Activated T-cell treated with anti-CD3 and anti-CD28 coated beads, Interleukin-2, amount 50 U/mL, for 72 hours (primary cell): ENCODE data around the gene PAK6. TPM values are rescaled to one million over a fixed set of nuclear protein-coding genes. Genes with fewer than 3 reads are reported as not detected.
A peak's percentile ranks its signal among the peaks of the same experiment; 100 is the strongest.

ENCODE experiments used
- ATAC-seq, 2 donors: fragments of 150-1000 bp; cut with Tn5 transposase; replicated peaks in 1 of 2; 2 replicates each; pipeline ENCODE4 v1.10.0; 2021; ENCODE audit warnings: moderate library complexity in 2 of 2, mild to moderate bottlenecking in 1 of 2
- DNase-seq, 2 donors: peaks; one replicate each; pipeline ENCODE4 v3.0.0; 2021 to 2022; ENCODE audit warnings: mixed read lengths in 1 of 2
- H3K27ac Mint-ChIP-seq: one replicate; pipeline ENCODE4 v1.8.0; 2022; ENCODE audit warnings: mild to moderate bottlenecking, moderate library complexity, mixed read lengths
- H3K27me3 Mint-ChIP-seq: one replicate; pipeline ENCODE4 v1.8.0; 2022; ENCODE audit warnings: low read depth, mixed read lengths
- H3K36me3 Mint-ChIP-seq, 2 donors: one replicate each; pipeline ENCODE4 v1.8.0; 2022; ENCODE audit warnings: mixed read lengths in 2 of 2, mild to moderate bottlenecking in 1 of 2; ENCODE audit not compliant: insufficient read depth in 2 of 2
- H3K4me1 Mint-ChIP-seq: one replicate; pipeline ENCODE4 v1.8.0; 2022; ENCODE audit warnings: low read depth, mixed read lengths
- H3K4me3 Mint-ChIP-seq, 2 donors: one replicate each; pipeline ENCODE4 v1.8.0; 2022; ENCODE audit warnings: mild to moderate bottlenecking in 2 of 2, mixed read lengths in 2 of 2, moderate library complexity in 2 of 2
- H3K9me3 Mint-ChIP-seq, 2 donors: one replicate each; pipeline ENCODE4 v1.8.0; 2022; ENCODE audit warnings: mixed read lengths in 2 of 2
- total RNA-seq, 2 donors: library from RNA; stranded (reverse); gene quantifications; one replicate each; pipeline ENCODE4 v1.2.3, GENCODE V29; 2022

Gene PAK6
- total RNA-seq, 2 donors from 2014 or later, result 0.51 to 1.2 TPM

- Mint-ChIP-seq H3K36me3 (peaks cover 0 to 2% of the 10 kb centered on the region in 2 donors), H3K27me3 (peaks cover 32% of the 10 kb centered on the region), H3K9me3 (no peaks in the 10 kb centered on the region), H3K27ac (no peak overlapping the region), H3K4me3 (no peak overlapping the region), H3K4me1 (no peaks in the 10 kb centered on the region)
- ATAC-seq (no peak), DNase-seq (no peak)
Measured at GRCh38 chr15:40254452-40254851, 15.6 kb downstream of the PAK6 start.

GRCh38 chr15:40255033-40255432 lies 16.2 kb downstream of the PAK6 start:
- Mint-ChIP-seq H3K27ac (no peak overlapping the region), H3K9me3 (no peaks in the 10 kb centered on the region), H3K27me3 (peaks cover 32% of the 10 kb centered on the region), H3K4me1 (no peaks in the 10 kb centered on the region), H3K4me3 (no peak overlapping the region), H3K36me3 (peaks cover 0 to 2% of the 10 kb centered on the region in 2 donors)
- ATAC-seq (no peak), DNase-seq (no peak)

- Mint-ChIP-seq H3K9me3 (no peaks in the 10 kb centered on the region), H3K4me3 (no peak overlapping the region), H3K27me3 (peaks cover 22% of the 10 kb centered on the region), H3K36me3 (peaks cover 0 to 2% of the 10 kb centered on the region in 2 donors), H3K27ac (no peak overlapping the region), H3K4me1 (no peaks in the 10 kb centered on the region)
- DNase-seq (no peak), ATAC-seq (peak; percentile 41 to 55)
Measured at GRCh38 chr15:40256638-40257235, 17.9 kb downstream of the PAK6 start.

- DNase-seq, result no peak
- peaks cover 20% of the 10 kb centered on the region for H3K27me3 Mint-ChIP-seq
Measured at GRCh38 chr15:40257656-40258450, 19.0 kb downstream of the PAK6 start.

GRCh38 chr15:40258544-40258943 lies 19.7 kb downstream of the PAK6 start:
- DNase-seq, result no peak
- Mint-ChIP-seq H3K27ac (no peak overlapping the region), H3K4me3 (no peak overlapping the region)

More at GRCh38 chr15:40257656-40258450, 19.0 kb downstream of the PAK6 start:
- Mint-ChIP-seq H3K27ac (no peak overlapping the region), H3K9me3 (no peaks in the 10 kb centered on the region), H3K4me3 (no peak overlapping the region), H3K4me1 (no peaks in the 10 kb centered on the region), H3K36me3 (peaks cover 0 to 2% of the 10 kb centered on the region in 2 donors)
- no peak for ATAC-seq

GRCh38 chr15:40259021-40259420 lies 20.2 kb downstream of the PAK6 start:
- Mint-ChIP-seq H3K27me3 (peaks cover 8% of the 10 kb centered on the region), H3K9me3 (no peaks in the 10 kb centered on the region), H3K36me3 (no peaks in the 10 kb centered on the region), H3K27ac (no peak overlapping the region), H3K4me1 (no peaks in the 10 kb centered on the region), H3K4me3 (no peak overlapping the region)
- no peak for DNase-seq
- ATAC-seq, result no peak

More at GRCh38 chr15:40258544-40258943, 19.7 kb downstream of the PAK6 start:
- Mint-ChIP-seq H3K9me3 (no peaks in the 10 kb centered on the region), H3K36me3 (peaks cover 0 to 2% of the 10 kb centered on the region in 2 donors), H3K27me3 (peaks cover 13% of the 10 kb centered on the region), H3K4me1 (no peaks in the 10 kb centered on the region)
- no peak for ATAC-seq

- no peaks in the 10 kb centered on the region for H3K36me3 Mint-ChIP-seq
- ATAC-seq, result no peak
- H3K4me3 Mint-ChIP-seq, result no peak overlapping the region
- no peak for DNase-seq
- no peak overlapping the region for H3K27ac Mint-ChIP-seq
- no peaks in the 10 kb centered on the region for H3K4me1 Mint-ChIP-seq
- H3K9me3 Mint-ChIP-seq, result no peaks in the 10 kb centered on the region
- no peaks in the 10 kb centered on the region for H3K27me3 Mint-ChIP-seq
Measured at GRCh38 chr15:40263024-40263754, 24.3 kb downstream of the PAK6 start.

GRCh38 chr15:40264321-40265153 lies 25.7 kb downstream of the PAK6 start:
- Mint-ChIP-seq H3K4me1 (no peaks in the 10 kb centered on the region), H3K4me3 (no peak overlapping the region), H3K9me3 (no peaks in the 10 kb centered on the region), H3K27me3 (no peaks in the 10 kb centered on the region), H3K27ac (no peak overlapping the region), H3K36me3 (no peaks in the 10 kb centered on the region)
- DNase-seq (no peak), ATAC-seq (no peak)

- Mint-ChIP-seq H3K27ac (no peak overlapping the region), H3K36me3 (no peaks in the 10 kb centered on the region), H3K4me1 (no peaks in the 10 kb centered on the region), H3K4me3 (no peak overlapping the region), H3K27me3 (no peaks in the 10 kb centered on the region), H3K9me3 (no peaks in the 10 kb centered on the region)
- ATAC-seq, result no peak
- no peak for DNase-seq
Measured at GRCh38 chr15:40265355-40265754, 26.5 kb downstream of the PAK6 start.

GRCh38 chr15:40265875-40266274 lies 27.0 kb downstream of the PAK6 start:
- H3K27ac Mint-ChIP-seq, result no peak overlapping the region
- DNase-seq, result no peak
- ATAC-seq, result no peak

GRCh38 chr15:40266828-40267304 lies 28.0 kb downstream of the PAK6 start:
- H3K36me3 Mint-ChIP-seq, result no peaks in the 10 kb centered on the region
- H3K27me3 Mint-ChIP-seq, result no peaks in the 10 kb centered on the region
- DNase-seq, result no peak
- peak in 1 of 2 donors; percentile 44 for ATAC-seq
- H3K9me3 Mint-ChIP-seq, result no peaks in the 10 kb centered on the region
- H3K27ac Mint-ChIP-seq, result no peak overlapping the region
- H3K4me3 Mint-ChIP-seq, result no peak overlapping the region
- H3K4me1 Mint-ChIP-seq, result no peaks in the 10 kb centered on the region

More at GRCh38 chr15:40265875-40266274, 27.0 kb downstream of the PAK6 start:
- no peaks in the 10 kb centered on the region for H3K4me1 Mint-ChIP-seq
- no peaks in the 10 kb centered on the region for H3K27me3 Mint-ChIP-seq
- H3K36me3 Mint-ChIP-seq, result no peaks in the 10 kb centered on the region
- no peak overlapping the region for H3K4me3 Mint-ChIP-seq
- no peaks in the 10 kb centered on the region for H3K9me3 Mint-ChIP-seq

- DNase-seq (no peak), ATAC-seq (no peak)
- H3K27me3 Mint-ChIP-seq, result no peaks in the 10 kb centered on the region
- H3K27ac Mint-ChIP-seq, result no peak overlapping the region
- H3K36me3 Mint-ChIP-seq, result no peaks in the 10 kb centered on the region
- no peaks in the 10 kb centered on the region for H3K4me1 Mint-ChIP-seq
- H3K9me3 Mint-ChIP-seq, result no peaks in the 10 kb centered on the region
- H3K4me3 Mint-ChIP-seq, result no peak overlapping the region
Measured at GRCh38 chr15:40267670-40268069, 28.8 kb downstream of the PAK6 start.
